ENCODE results near the gene IRX4. TPM values are rescaled to one million over a fixed set of nuclear protein-coding genes. Genes with fewer than 3 reads are reported as not detected.

IRX4 gene
- total and polyA plus RNA-seq, 2 experiments from 2014 or later = 0.82 to 1.7 TPM

GRCh38 chr5:1931604-1932231 lies 49.0 kb upstream of the IRX4 start (continued):
- TF ChIP-seq REST (IDR thresholded peaks at IDR 0.05; ENCODE audit: unreplicated experiment) = no peak
- TF ChIP-seq NANOG (IDR thresholded peaks at IDR 0.05; ENCODE audit: borderline replicate concordance) = no peak

GRCh38 chr5:1930880-1931603 lies 48.3 kb upstream of the IRX4 start:
- 0 out of 2 replicates have a peak, but pooled peaks have one; percentile 22 for TF ChIP-seq ZNF114 (CRISPR knock-in tag; IDR thresholded peaks at IDR 0.05)
- TF ChIP-seq REST (IDR thresholded peaks at IDR 0.05; ENCODE audit: unreplicated experiment) = no peak
- TF ChIP-seq EZH2 (IDR thresholded peaks at IDR 0.05; ENCODE audit: low read depth, unreplicated experiment) = peak; percentile 56
- Histone ChIP-seq H3F3A (replicated peaks; ENCODE audit: low read depth) (peaks cover 20% of the 10 kb centered on the region), H3K79me2 (replicated peaks; ENCODE audit: insufficient read depth) (no peaks in the 10 kb centered on the region), H4K20me1 (replicated peaks; ENCODE audit: insufficient read depth) (no peaks in the 10 kb centered on the region), H3K36me3 (ENCODE audit: insufficient read depth) (no peaks in the 10 kb centered on the region), H3K4me2 (peak overlapping the region; percentile 92), H3K9me2 (ENCODE audit: insufficient read depth) (no peaks in the 10 kb centered on the region), H3K27me3 (ENCODE audit: insufficient read depth) (peaks cover 31% of the 10 kb centered on the region), H3K27ac (ENCODE audit: low read depth) (no peak overlapping the region), H2AFZ (peak overlapping the region; percentile 95), H3K4me1 (ENCODE audit: insufficient read depth) (peaks cover 19% of the 10 kb centered on the region), H3K4me3 (peak overlapping the region; percentile 68)
- ATAC-seq (peak; percentile 76), DNase-seq (ENCODE audit: low spot score) (peak; percentile 66)
- Mint-ChIP-seq H3K4me1 (peaks cover 12% of the 10 kb centered on the region), H3K27me3 (ENCODE audit: insufficient read depth, low read depth, poor library complexity) (peaks cover 12% of the 10 kb centered on the region), H3K9me3 (no peaks in the 10 kb centered on the region), H3K36me3 (ENCODE audit: low read depth) (no peaks in the 10 kb centered on the region), H3K27ac (no peak overlapping the region), H3K4me3 (peak overlapping the region; percentile 74)

Measured in GM23338 (cell line).